ENCODE results near the gene ZMYM2.

Gene ZMYM2

GRCh38 chr13:20001366-20002190 is 43.1 kb downstream of the ZMYM2 start:
- H3K27me3 ChIP-seq (ENCODE audit: insufficient read depth, low read length), result no peaks in the 10 kb centered on the region
- no peaks in the 10 kb centered on the region for H4K20me1 ChIP-seq (ENCODE audit: insufficient read depth, low read length)
- H3K4me1 ChIP-seq (ENCODE audit: insufficient read depth, low read length, severe bottlenecking), result no peaks in the 10 kb centered on the region
- TF ChIP-seq EZH2 (IDR thresholded peaks at IDR 0.05; ENCODE audit: borderline replicate concordance, low read length) (no peak), CTCF (IDR thresholded peaks at IDR 0.05; ENCODE audit: low read length) (no peak)
- no peaks in the 10 kb centered on the region for H3K9me2 ChIP-seq (ENCODE audit: low read depth, low read length)
- no peak overlapping the region for H3K27ac ChIP-seq (ENCODE audit: low read depth, low read length, poor library complexity, severe bottlenecking)
- no peak overlapping the region for H3K9ac ChIP-seq (ENCODE audit: low read length)
- peaks cover 40% of the 10 kb centered on the region for H3K79me2 ChIP-seq (ENCODE audit: insufficient read depth, low read length)
- H2AFZ ChIP-seq (ENCODE audit: low read length), result no peak overlapping the region
- no peak overlapping the region for H3K4me2 ChIP-seq (ENCODE audit: low read length)
- H3K9me3 ChIP-seq (ENCODE audit: low read length), result no peaks in the 10 kb centered on the region
- no peaks in the 10 kb centered on the region for H3F3A ChIP-seq (ENCODE audit: insufficient read depth, low read length)
- H3K4me3 ChIP-seq (ENCODE audit: low read depth, low read length, poor library complexity, severe bottlenecking), result no peak overlapping the region
- peaks cover 78% of the 10 kb centered on the region for H3K36me3 ChIP-seq (ENCODE audit: insufficient read depth, low read length)

DNA sequence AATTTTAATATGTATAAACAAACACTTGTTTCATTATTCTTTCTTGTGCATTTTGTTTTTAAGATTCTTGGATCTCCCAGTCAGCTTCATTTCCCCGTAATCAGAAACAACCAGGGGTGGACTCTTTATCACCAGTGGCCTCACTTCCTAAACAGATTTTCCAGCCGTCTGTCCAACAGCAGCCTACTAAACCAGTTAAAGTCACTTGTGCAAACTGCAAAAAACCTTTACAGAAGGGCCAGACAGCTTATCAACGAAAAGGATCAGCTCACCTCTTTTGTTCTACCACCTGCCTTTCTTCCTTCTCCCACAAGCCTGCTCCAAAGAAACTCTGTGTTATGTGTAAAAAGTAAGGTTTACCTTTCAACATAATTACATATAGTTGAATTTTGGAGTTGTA is 44.3 kb downstream of the ZMYM2 start:
- no peak overlapping the region for H3K4me2 ChIP-seq (ENCODE audit: low read length)
- H3K9me3 ChIP-seq (ENCODE audit: low read length), result no peaks in the 10 kb centered on the region
- H3K36me3 ChIP-seq (ENCODE audit: insufficient read depth, low read length), result peaks cover 78% of the 10 kb centered on the region
- TF ChIP-seq EZH2 (IDR thresholded peaks at IDR 0.05; ENCODE audit: borderline replicate concordance, low read length) (no peak), CTCF (IDR thresholded peaks at IDR 0.05; ENCODE audit: low read length) (no peak)
- H3K27ac ChIP-seq (ENCODE audit: low read depth, low read length, poor library complexity, severe bottlenecking), result no peak overlapping the region
- H2AFZ ChIP-seq (ENCODE audit: low read length), result no peak overlapping the region
- H3F3A ChIP-seq (ENCODE audit: insufficient read depth, low read length), result no peaks in the 10 kb centered on the region
- H3K79me2 ChIP-seq (ENCODE audit: insufficient read depth, low read length), result peaks cover 28% of the 10 kb centered on the region
- no peak overlapping the region for H3K9ac ChIP-seq (ENCODE audit: low read length)
- no peaks in the 10 kb centered on the region for H3K4me1 ChIP-seq (ENCODE audit: insufficient read depth, low read length, severe bottlenecking)
- H3K9me2 ChIP-seq (ENCODE audit: low read depth, low read length), result no peaks in the 10 kb centered on the region
- H4K20me1 ChIP-seq (ENCODE audit: insufficient read depth, low read length), result no peaks in the 10 kb centered on the region
- H3K4me3 ChIP-seq (ENCODE audit: low read depth, low read length, poor library complexity, severe bottlenecking), result no peak overlapping the region
- H3K27me3 ChIP-seq (ENCODE audit: insufficient read depth, low read length), result no peaks in the 10 kb centered on the region

GRCh38 chr13:20006206-20006605 is 47.7 kb downstream of the ZMYM2 start:
- TF ChIP-seq CTCF (IDR thresholded peaks at IDR 0.05; ENCODE audit: low read length) (no peak), EZH2 (IDR thresholded peaks at IDR 0.05; ENCODE audit: borderline replicate concordance, low read length) (no peak)
- Histone ChIP-seq H3K27me3 (ENCODE audit: insufficient read depth, low read length) (no peaks in the 10 kb centered on the region), H3K27ac (ENCODE audit: low read depth, low read length, poor library complexity, severe bottlenecking) (no peak overlapping the region), H3K4me3 (ENCODE audit: low read depth, low read length, poor library complexity, severe bottlenecking) (no peak overlapping the region), H3K4me2 (ENCODE audit: low read length) (no peak overlapping the region), H3F3A (ENCODE audit: insufficient read depth, low read length) (no peaks in the 10 kb centered on the region), H4K20me1 (ENCODE audit: insufficient read depth, low read length) (no peaks in the 10 kb centered on the region), H3K79me2 (ENCODE audit: insufficient read depth, low read length) (0 out of 2 replicates have a peak, but pooled peaks cover 7% of the 10 kb centered on the region), H3K9me3 (ENCODE audit: low read length) (0 out of 2 replicates have a peak, but pooled peaks cover 3% of the 10 kb centered on the region), H3K9me2 (ENCODE audit: low read depth, low read length) (no peaks in the 10 kb centered on the region), H3K36me3 (ENCODE audit: insufficient read depth, low read length) (peaks cover 83% of the 10 kb centered on the region), H3K4me1 (ENCODE audit: insufficient read depth, low read length, severe bottlenecking) (no peaks in the 10 kb centered on the region), H2AFZ (ENCODE audit: low read length) (no peak overlapping the region), H3K9ac (ENCODE audit: low read length) (no peak overlapping the region)

Measured in OCI-LY1 (cell line).